Astrocyte of the spinal cord (primary cell): Measurements from ENCODE around the gene IFNGR2.

ENCODE experiments used
- DNase-seq: peaks from one replicate; pipeline ENCODE4 v3.0.0; 2011; ENCODE audit warnings: low read depth, low spot score
- H3K4me3 ChIP-seq: 2 replicates; pipeline ENCODE4 v1.5.1; 2011; ENCODE audit warnings: low read depth, mild to moderate bottlenecking, low read length, moderate library complexity
- in situ Hi-C: cut with HindIII; loops from 2 replicates; pipeline ENCODE4 v1.10.0; 2017; ENCODE audit warnings: low sequenced_read_pairs
- TF ChIP-seq, protein P1 (sequence below): IDR thresholded peaks from 2 replicates; pipeline ENCODE4 v1.5.1; 2012; ENCODE audit warnings: low read depth, mild to moderate bottlenecking, low read length, inconsistent platforms

IFNGR2 gene

DNA sequence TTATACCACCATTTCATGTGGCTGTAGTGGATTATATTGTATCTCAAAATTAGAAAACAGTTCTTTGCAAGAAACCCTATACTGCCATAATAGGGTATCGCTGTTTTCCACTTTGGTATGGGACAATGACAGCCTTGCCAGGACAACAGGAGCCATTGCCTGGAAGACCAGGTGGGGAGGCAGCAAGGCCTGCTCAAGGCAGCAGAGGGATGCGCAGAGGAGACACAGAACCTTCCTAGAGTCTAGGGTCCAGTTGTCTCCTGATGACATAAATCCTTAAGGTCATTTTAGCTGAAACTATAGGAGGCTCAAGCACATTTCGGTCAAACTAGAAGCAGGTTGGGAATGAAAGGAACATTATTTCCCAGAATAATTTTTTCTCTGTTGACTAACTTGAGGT, 27.6 kb downstream of the IFNGR2 start:
- no peak overlapping the region for H3K4me3 ChIP-seq
- in situ Hi-C loops: no loop called here
- no peak for DNase-seq
- TF ChIP-seq, protein P1, sequence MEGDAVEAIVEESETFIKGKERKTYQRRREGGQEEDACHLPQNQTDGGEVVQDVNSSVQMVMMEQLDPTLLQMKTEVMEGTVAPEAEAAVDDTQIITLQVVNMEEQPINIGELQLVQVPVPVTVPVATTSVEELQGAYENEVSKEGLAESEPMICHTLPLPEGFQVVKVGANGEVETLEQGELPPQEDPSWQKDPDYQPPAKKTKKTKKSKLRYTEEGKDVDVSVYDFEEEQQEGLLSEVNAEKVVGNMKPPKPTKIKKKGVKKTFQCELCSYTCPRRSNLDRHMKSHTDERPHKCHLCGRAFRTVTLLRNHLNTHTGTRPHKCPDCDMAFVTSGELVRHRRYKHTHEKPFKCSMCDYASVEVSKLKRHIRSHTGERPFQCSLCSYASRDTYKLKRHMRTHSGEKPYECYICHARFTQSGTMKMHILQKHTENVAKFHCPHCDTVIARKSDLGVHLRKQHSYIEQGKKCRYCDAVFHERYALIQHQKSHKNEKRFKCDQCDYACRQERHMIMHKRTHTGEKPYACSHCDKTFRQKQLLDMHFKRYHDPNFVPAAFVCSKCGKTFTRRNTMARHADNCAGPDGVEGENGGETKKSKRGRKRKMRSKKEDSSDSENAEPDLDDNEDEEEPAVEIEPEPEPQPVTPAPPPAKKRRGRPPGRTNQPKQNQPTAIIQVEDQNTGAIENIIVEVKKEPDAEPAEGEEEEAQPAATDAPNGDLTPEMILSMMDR: no peak

DNA sequence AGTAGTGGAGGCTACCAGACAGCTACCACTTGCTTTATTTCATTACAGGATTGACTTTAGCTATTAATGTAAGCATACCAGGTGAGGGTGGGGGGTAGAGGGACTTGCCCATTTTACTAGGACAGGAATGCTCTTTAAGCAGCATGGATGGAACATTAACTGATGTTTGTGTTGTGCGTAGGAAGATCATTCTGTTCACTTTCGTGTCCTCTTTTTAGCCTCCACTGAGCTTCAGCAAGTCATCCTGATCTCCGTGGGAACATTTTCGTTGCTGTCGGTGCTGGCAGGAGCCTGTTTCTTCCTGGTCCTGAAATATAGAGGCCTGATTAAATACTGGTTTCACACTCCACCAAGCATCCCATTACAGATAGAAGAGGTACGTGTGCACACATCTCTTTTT, 29.3 kb downstream of the IFNGR2 start:
- TF ChIP-seq, protein P1: no peak
- in situ Hi-C loops: no loop called here
- no peak overlapping the region for H3K4me3 ChIP-seq
- DNase-seq: no peak

DNA sequence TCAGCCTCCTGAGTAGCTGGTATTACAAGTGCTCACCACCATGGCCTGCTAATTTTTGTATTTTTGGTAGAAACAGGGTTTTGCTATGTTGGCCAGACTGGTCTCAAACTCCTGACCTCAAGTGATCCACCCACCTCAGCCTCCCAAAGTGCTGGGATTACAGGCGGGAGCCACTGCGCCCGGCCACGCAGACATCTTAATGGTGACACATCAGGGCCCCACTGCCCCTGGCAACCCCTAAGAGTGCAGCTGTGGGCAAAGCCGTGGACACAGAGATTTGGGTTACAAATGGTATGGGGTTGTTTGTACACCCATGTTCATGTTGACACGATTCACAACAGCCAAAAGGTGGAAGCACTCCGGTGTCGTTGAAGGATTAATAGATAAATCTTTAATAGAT, 29.8 kb downstream of the IFNGR2 start:
- TF ChIP-seq, protein P1: no peak
- in situ Hi-C loops: no loop called here

DNA sequence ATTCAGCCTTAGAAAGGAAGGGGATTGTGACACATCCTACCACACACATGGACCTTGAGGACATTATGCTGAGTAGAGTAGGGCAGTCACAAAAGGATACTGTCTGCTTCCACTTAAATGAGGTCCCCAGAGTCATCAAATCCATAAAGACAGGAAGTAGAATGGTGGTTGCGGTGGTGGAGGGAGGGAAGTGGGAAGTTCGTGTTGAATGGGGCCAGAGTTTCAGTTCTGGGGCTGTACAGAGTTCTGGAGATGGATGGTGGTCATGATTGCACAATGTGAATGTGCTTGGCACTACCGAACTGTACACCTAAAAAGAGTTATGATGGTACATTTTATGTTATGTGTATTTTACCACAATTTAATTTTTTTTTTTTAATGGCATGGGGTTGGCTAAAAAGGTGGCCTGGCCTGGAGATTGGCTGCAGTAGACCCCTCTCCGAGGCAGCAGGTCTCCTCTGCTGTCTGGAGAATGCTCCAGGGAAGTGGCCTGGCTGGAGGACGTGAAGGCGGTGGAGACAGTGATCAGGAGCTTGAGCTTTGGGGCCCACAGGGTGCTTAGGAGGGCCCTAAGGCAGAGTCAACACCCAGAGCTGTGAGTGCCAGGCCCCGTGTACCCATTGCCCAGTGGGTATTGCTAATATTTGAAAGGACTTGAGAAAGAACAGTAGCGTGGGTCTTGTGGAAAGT, 30.4 kb downstream of the IFNGR2 start:
- in situ Hi-C loops: no loop called here

More for the DNA sequence above, 29.8 kb downstream of the IFNGR2 start:
- H3K4me3 ChIP-seq: no peak overlapping the region
- DNase-seq: no peak

DNA sequence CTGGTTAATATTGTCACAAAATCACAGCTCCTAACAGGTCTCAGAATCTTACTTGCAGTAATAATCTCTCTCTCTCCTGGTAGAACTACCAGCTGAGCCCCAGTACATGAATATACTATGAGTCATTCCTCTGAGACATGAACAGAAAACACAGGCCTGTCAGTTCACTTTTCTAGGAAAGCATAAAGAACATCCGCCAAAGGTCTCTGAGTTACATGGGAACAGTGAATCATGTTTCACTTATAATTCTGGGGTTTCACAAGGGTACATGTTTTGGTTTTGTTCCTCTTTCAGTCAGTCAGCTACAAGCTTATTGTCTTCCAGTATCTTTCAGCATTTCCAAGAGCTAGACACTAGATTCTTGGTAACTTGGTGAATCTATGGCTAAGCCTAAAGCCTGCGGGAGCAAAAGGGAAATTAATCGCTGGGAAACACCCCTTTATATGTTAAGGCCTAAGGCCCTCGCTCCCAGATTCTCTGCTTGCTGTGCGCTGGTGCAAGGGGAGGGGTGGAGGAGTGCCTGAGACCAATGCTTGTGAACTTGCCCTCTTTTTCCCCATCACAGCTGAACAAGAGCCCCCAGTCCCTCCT, 31.7 kb downstream of the IFNGR2 start:
- TF ChIP-seq, protein P1: no peak
- H3K4me3 ChIP-seq: no peak overlapping the region
- peak; percentile 91 for DNase-seq
- in situ Hi-C loops: no loop called here

More for the DNA sequence above, 30.4 kb downstream of the IFNGR2 start:
- TF ChIP-seq, protein P1: no peak
- H3K4me3 ChIP-seq: no peak overlapping the region
- DNase-seq: no peak

DNA sequence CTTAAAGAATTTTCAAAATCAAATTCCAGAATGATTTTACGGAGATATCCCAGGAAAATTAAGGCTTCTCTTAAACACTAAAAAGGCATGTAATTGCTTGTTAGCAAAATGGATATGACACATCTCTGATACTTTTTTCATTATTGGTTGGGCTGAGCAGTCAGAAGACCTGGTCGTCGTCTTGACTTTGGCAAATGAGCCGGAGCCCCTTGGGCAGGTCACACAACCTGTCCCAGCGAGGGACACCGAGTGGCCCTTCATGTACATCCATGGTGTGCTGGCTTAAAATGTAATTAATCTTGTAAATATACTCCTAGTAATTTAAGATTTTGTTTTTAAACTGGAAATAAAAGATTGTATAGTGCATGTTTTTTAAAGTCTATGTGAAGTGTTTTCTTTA, 33.9 kb downstream of the IFNGR2 start:
- H3K4me3 ChIP-seq: no peak overlapping the region
- TF ChIP-seq, protein P1: no peak
- no peak for DNase-seq
- in situ Hi-C loops: no loop called here
